Neural progenitor cell (in vitro differentiated cells): ENCODE results near the gene LRRC9.

ENCODE experiments used
- EZH2 ChIP-seq: fragments of 200-600 bp; sonication (generic); IDR thresholded peaks from 2 replicates; pipeline ENCODE4 v1.6.1; 2017; ENCODE audit warnings: antibody characterized with exemption, mild to moderate bottlenecking, moderate library complexity
- EZH2phosphoT487 ChIP-seq: fragments of 200-600 bp; sonication (generic); IDR thresholded peaks from 2 replicates; pipeline ENCODE4 v1.6.1; 2017; ENCODE audit warnings: antibody characterized with exemption
- TF ChIP-seq, protein P1 (sequence below): fragments of 200-600 bp; sonication (generic); IDR thresholded peaks from 2 replicates; pipeline ENCODE4 v1.5.1; 2017; ENCODE audit warnings: antibody characterized with exemption, mild to moderate bottlenecking

GRCh38 chr14:59997449-59997848, 77.5 kb downstream of the LRRC9 start:
- TF ChIP-seq, protein P1, sequence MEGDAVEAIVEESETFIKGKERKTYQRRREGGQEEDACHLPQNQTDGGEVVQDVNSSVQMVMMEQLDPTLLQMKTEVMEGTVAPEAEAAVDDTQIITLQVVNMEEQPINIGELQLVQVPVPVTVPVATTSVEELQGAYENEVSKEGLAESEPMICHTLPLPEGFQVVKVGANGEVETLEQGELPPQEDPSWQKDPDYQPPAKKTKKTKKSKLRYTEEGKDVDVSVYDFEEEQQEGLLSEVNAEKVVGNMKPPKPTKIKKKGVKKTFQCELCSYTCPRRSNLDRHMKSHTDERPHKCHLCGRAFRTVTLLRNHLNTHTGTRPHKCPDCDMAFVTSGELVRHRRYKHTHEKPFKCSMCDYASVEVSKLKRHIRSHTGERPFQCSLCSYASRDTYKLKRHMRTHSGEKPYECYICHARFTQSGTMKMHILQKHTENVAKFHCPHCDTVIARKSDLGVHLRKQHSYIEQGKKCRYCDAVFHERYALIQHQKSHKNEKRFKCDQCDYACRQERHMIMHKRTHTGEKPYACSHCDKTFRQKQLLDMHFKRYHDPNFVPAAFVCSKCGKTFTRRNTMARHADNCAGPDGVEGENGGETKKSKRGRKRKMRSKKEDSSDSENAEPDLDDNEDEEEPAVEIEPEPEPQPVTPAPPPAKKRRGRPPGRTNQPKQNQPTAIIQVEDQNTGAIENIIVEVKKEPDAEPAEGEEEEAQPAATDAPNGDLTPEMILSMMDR = no peak
- no peak for TF ChIP-seq EZH2phosphoT487
- no peak for TF ChIP-seq EZH2
